Thyroid gland (tissue), 4 donors: ENCODE results near the gene MEAK7. TPM values are rescaled to one million over a fixed set of nuclear protein-coding genes. Genes with fewer than 3 reads are reported as not detected.

Source experiments
- DNase-seq, 2 donors: peaks; one replicate each; pipeline ENCODE4 v3.0.0-alpha.2; 2019
- H3K27ac ChIP-seq, 3 donors: fragments of 200-600 bp; sonication (generic); 1 replicate in 2 of 3; 2 replicates in 1 of 3; pipeline ENCODE4 v1.5.1; 2016 to 2019; ENCODE audit warnings: mild to moderate bottlenecking in 1 of 3, moderate library complexity in 1 of 3
- H3K27me3 ChIP-seq: fragments of 200-600 bp; sonication (generic); one replicate; pipeline ENCODE4 v1.5.1; 2019
- H3K36me3 ChIP-seq, 2 donors: fragments of 200-600 bp; sonication (generic); one replicate each; pipeline ENCODE4 v1.5.1; 2016 to 2019
- H3K4me1 ChIP-seq, 2 donors: fragments of 200-600 bp; sonication (generic); one replicate each; pipeline ENCODE4 v1.5.1; 2017 to 2019
- H3K4me3 ChIP-seq, 3 donors: fragments of 200-600 bp; sonication (generic); replicated peaks in 1 of 3; 1 replicate in 2 of 3; 2 replicates in 1 of 3; pipeline ENCODE4 v1.5.1; 2016; ENCODE audit warnings: mild to moderate bottlenecking in 1 of 3
- H3K9me3 ChIP-seq: fragments of 200-600 bp; sonication (generic); one replicate; pipeline ENCODE4 v1.5.1; 2017
- POLR2A ChIP-seq, 2 donors: fragments of 450-650 bp; IDR thresholded peaks; one replicate each; pipeline ENCODE4 v1.6.1; 2017; ENCODE audit warnings: antibody characterized with exemption in 2 of 2, mild to moderate bottlenecking in 2 of 2, moderate library complexity in 1 of 2
- WGBS, 2 donors: methylation state at CpG; one replicate each; pipeline ENCODE4 v1.1.5; 2017; 5-methylcytosine and 5-hydroxymethylcytosine counted together
- intact Hi-C: fragments of 100-400 bp; cut with DNase I; formaldehyde crosslinking; loops from one replicate; pipeline ENCODE4 v1.15.1; 2023
- total RNA-seq, 4 donors: library from RNA; depleted of rRNA; stranded (reverse); fragments of >200 nt; gene quantifications; one replicate each; pipeline ENCODE4 v1.2.3, GENCODE V29; 2016
- TF ChIP-seq, protein P1 (sequence below), 6 experiments: fragments of 200-600 bp in 3 of 6; fragments of 450-650 bp in 3 of 6; sonication (generic) in 3 of 6; IDR thresholded peaks; one replicate each; pipeline ENCODE4 v1.5.1; 2016 to 2019; ENCODE audit warnings: antibody characterized with exemption in 6 of 6, mild to moderate bottlenecking in 2 of 6, inconsistent platforms in 1 of 6, moderate library complexity in 1 of 6

MEAK7 gene, protein sequence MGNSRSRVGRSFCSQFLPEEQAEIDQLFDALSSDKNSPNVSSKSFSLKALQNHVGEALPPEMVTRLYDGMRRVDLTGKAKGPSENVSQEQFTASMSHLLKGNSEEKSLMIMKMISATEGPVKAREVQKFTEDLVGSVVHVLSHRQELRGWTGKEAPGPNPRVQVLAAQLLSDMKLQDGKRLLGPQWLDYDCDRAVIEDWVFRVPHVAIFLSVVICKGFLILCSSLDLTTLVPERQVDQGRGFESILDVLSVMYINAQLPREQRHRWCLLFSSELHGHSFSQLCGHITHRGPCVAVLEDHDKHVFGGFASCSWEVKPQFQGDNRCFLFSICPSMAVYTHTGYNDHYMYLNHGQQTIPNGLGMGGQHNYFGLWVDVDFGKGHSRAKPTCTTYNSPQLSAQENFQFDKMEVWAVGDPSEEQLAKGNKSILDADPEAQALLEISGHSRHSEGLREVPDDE
- total RNA-seq, result 10 to 100 TPM; 14.5 to 19.2 (median 16.3) TPM

DNA sequence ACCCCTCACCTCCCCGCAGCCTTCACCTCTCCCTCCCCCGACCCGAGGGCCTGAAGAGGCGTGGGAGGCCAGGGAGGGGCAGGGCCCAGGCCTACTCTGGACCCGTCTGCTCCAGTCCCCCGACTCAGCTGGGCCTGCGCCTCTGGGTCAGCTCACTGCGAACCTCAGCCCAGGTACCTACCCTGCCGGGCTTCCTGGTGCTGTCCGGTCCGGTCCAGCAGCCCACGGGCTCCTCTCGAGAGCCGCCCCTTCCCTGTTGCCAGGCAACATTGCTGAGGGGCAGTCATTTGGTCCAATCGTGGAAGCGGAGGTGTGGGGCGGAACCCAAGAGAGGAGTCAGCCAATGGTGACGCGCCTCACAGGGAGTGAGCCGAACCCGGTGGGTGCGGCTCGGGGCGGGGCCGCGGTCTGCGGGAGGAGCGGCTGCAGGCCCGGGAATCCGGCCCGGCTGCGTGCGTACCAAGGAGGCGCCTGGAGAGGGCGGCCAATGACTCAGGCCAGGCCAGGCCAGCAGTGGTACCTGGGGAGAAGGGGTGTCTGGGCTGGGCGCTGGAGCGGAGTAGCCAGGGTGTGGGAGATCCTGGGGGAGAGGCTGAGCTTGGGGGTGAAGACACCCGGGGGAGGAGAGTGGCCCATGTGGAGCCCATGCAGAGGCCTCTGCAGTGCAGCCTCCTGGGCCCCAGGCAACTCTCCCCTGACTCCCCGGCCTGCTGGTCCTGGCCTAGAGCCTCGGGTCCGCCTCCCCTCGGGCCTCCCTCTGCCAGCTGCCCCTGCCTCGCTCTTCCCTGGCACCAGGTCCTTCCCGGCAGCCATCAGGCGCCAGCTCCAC, at the start of gene MEAK7:
MEAK7 (minus strand) TSS at position 240 of the 829 bp plus-strand sequence. CDS start 6,573 bp downstream, outside the sequence.
- peak; percentile 99 to 100 for DNase-seq
- Histone ChIP-seq H3K9me3 (no peaks in the 10 kb centered on the region), H3K36me3 (no peaks in the 10 kb centered on the region), H3K27me3 (no peaks in the 10 kb centered on the region), H3K27ac (peak within 1 kb of the TSS; percentile 71 to 84 (median 76)), H3K4me3 (peak within 1 kb of the TSS; percentile 17 to 57 (median 52)), H3K4me1 (peaks cover 12 to 13% of the 10 kb centered on the region in 2 donors)
- WGBS, 2 donors, result 4% methylated on average over 9 to 18 of the region's 45 CpGs
- intact Hi-C loops, result no loop called here
- TF ChIP-seq, protein P1, sequence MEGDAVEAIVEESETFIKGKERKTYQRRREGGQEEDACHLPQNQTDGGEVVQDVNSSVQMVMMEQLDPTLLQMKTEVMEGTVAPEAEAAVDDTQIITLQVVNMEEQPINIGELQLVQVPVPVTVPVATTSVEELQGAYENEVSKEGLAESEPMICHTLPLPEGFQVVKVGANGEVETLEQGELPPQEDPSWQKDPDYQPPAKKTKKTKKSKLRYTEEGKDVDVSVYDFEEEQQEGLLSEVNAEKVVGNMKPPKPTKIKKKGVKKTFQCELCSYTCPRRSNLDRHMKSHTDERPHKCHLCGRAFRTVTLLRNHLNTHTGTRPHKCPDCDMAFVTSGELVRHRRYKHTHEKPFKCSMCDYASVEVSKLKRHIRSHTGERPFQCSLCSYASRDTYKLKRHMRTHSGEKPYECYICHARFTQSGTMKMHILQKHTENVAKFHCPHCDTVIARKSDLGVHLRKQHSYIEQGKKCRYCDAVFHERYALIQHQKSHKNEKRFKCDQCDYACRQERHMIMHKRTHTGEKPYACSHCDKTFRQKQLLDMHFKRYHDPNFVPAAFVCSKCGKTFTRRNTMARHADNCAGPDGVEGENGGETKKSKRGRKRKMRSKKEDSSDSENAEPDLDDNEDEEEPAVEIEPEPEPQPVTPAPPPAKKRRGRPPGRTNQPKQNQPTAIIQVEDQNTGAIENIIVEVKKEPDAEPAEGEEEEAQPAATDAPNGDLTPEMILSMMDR (IDR thresholded peaks at IDR 0.05), result peak in 1 of 6 experiments; percentile 13
- TF ChIP-seq POLR2A (IDR thresholded peaks at IDR 0.05), result peak in 1 of 2 donors; percentile 82

DNA sequence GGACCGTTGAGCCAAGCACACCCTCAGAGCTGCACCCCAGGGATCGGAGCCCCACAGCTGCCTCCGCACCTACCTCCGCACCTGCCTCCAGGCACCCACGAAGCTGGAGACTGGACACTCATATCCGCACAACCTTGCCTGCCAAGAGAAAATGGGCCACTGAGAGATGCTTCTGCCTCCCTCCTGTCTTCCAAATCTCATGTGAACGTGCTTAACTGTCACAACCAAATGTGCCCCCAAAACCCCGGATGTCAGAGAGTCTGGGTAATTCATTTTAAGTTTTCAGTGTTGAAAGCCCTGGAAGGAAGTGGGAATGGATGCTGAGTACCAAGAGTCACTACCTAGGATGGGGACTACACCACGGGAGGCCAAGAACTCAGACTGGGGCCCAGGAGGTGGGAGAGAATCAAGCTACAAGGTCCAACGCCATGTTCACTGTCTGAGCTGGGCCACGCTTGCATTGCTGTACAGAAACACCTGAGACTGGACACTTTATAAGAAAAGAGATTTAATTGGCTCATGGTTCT, 49.5 kb upstream of the MEAK7 start:
- intact Hi-C loops, result no loop called here
- WGBS, 2 donors, result 85 to 90% methylated on average over 11 of the region's 11 CpGs
- H3K27ac ChIP-seq, result no peak overlapping the region

DNA sequence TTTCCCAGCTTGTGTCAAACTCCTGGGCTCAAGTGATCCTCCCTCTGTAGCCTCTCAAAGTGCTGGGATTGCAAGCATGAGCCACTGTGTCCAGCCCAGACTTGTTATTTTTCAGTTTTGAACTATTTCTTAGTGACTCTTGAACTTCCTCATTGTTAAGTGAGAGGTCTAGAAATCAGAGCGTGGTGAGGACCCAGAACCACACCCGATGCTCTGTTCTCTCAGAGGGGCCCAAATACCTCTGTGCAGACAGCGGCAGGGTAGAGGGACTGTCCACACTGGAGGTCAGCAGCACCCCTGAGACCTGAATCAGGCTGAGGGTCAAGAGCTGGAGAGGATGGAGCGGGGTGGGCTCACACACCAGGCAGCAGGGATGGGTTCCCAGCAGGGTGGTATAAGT, 47.7 kb upstream of the MEAK7 start:
- Histone ChIP-seq H3K4me3 (no peak overlapping the region), H3K4me1 (peaks cover 0 to 8% of the 10 kb centered on the region in 2 donors), H3K27me3 (no peaks in the 10 kb centered on the region), H3K9me3 (no peaks in the 10 kb centered on the region), H3K27ac (no peak overlapping the region), H3K36me3 (no peaks in the 10 kb centered on the region)
- TF ChIP-seq POLR2A (IDR thresholded peaks at IDR 0.05), result no peak
- TF ChIP-seq, protein P1 (IDR thresholded peaks at IDR 0.05), result no peak
- DNase-seq, result no peak
- intact Hi-C loops, result no loop called here
- WGBS, 2 donors, result 73 to 83% methylated on average over 4 of the region's 4 CpGs

More for the DNA sequence above, 49.5 kb upstream of the MEAK7 start:
- H3K4me3 ChIP-seq, result no peak overlapping the region
- no peaks in the 10 kb centered on the region for H3K36me3 ChIP-seq
- peaks cover 0 to 8% of the 10 kb centered on the region in 2 donors for H3K4me1 ChIP-seq
- H3K9me3 ChIP-seq, result no peaks in the 10 kb centered on the region
- no peak for DNase-seq
- TF ChIP-seq, protein P1 (IDR thresholded peaks at IDR 0.05), result no peak
- no peak for TF ChIP-seq POLR2A (IDR thresholded peaks at IDR 0.05)
- no peaks in the 10 kb centered on the region for H3K27me3 ChIP-seq

DNA sequence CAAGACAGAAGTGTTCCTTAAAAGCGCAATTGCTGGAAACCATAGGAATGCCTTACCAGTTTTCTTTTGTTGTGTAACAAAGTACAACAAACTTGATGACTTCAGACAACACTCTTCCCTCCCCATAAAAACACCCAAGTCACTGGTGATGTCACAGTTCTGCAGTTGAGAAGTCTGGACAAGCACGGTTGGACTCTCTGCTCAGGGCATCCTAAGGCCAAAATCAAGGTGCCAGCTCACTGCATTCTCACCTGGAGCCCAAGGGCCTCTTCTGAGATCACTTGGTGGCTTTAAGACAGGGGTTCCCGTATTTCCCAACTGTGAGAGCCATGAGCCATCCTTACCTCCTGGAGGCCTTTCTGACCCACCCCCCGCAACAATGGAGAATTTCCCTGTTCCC, 45.6 kb upstream of the MEAK7 start:
- TF ChIP-seq POLR2A (IDR thresholded peaks at IDR 0.05), result no peak
- TF ChIP-seq, protein P1 (IDR thresholded peaks at IDR 0.05), result no peak
- H3K4me3 ChIP-seq, result no peak overlapping the region
- no peaks in the 10 kb centered on the region for H3K9me3 ChIP-seq
- no peak for DNase-seq
- H3K36me3 ChIP-seq, result no peaks in the 10 kb centered on the region
- no peaks in the 10 kb centered on the region for H3K27me3 ChIP-seq
- H3K27ac ChIP-seq, result peak overlapping the region in 2 of 3 donors; percentile 56 to 65
- 76 to 94% methylated on average over 4 of the region's 4 CpGs for WGBS, 2 donors
- H3K4me1 ChIP-seq, result no peaks in the 10 kb centered on the region
- intact Hi-C loops, result no loop called here
